Measurements from ENCODE around the gene RAD51B. TPM values are rescaled to one million over a fixed set of nuclear protein-coding genes. Genes with fewer than 3 reads are reported as not detected.

RAD51B gene
- total RNA-seq, 2 donors from 2014 or later, result 9.3 to 12.1 TPM

- H3K36me3 ChIP-seq, result no peaks in the 10 kb centered on the region
- H3K4me3 ChIP-seq, result no peak overlapping the region
- no peak for TF ChIP-seq CTCF (IDR thresholded peaks at IDR 0.05)
- H3K4me1 ChIP-seq (ENCODE audit: control insufficient read depth in 1 of 2, low read depth in 2 of 2), result peaks cover 7 to 25% of the 10 kb centered on the region in 2 donors
- DNase-seq (ENCODE audit: low spot score), result no peak
- H3K27ac ChIP-seq, result no peak overlapping the region
- no peak for ATAC-seq (ENCODE audit: insufficient number of reproducible peaks, low FRiP score, low read depth)
- no peaks in the 10 kb centered on the region for H3K9me3 ChIP-seq
- no peaks in the 10 kb centered on the region for H3K27me3 ChIP-seq (replicated peaks; ENCODE audit: insufficient read depth)
Observed at GRCh38 chr14:68602507-68602906, 782.9 kb downstream of the RAD51B start.

GRCh38 chr14:68603533-68604360 lies 784.2 kb downstream of the RAD51B start:
- peaks cover 3 to 20% of the 10 kb centered on the region in 2 donors for H3K4me1 ChIP-seq (ENCODE audit: control insufficient read depth in 1 of 2, low read depth in 2 of 2)
- no peaks in the 10 kb centered on the region for H3K36me3 ChIP-seq
- no peaks in the 10 kb centered on the region for H3K9me3 ChIP-seq
- ATAC-seq (ENCODE audit: insufficient number of reproducible peaks, low FRiP score, low read depth), result no peak
- no peaks in the 10 kb centered on the region for H3K27me3 ChIP-seq (replicated peaks; ENCODE audit: insufficient read depth)
- H3K27ac ChIP-seq, result no peak overlapping the region
- no peak for TF ChIP-seq CTCF (IDR thresholded peaks at IDR 0.05)
- no peak overlapping the region for H3K4me3 ChIP-seq
- no peak for DNase-seq (ENCODE audit: low spot score)

GRCh38 chr14:68604361-68604730 lies 784.8 kb downstream of the RAD51B start:
- Histone ChIP-seq H3K9me3 (no peaks in the 10 kb centered on the region), H3K27ac (no peak overlapping the region), H3K4me3 (no peak overlapping the region), H3K4me1 (ENCODE audit: control insufficient read depth in 1 of 2, low read depth in 2 of 2) (peaks cover 2 to 14% of the 10 kb centered on the region in 2 donors), H3K27me3 (replicated peaks; ENCODE audit: insufficient read depth) (no peaks in the 10 kb centered on the region), H3K36me3 (no peaks in the 10 kb centered on the region)
- TF ChIP-seq CTCF (IDR thresholded peaks at IDR 0.05), result no peak
- DNase-seq (ENCODE audit: low spot score) (no peak), ATAC-seq (ENCODE audit: insufficient number of reproducible peaks, low FRiP score, low read depth) (no peak)

- Histone ChIP-seq H3K4me1 (ENCODE audit: control insufficient read depth in 1 of 2, low read depth in 2 of 2) (peaks cover 0 to 11% of the 10 kb centered on the region in 2 donors), H3K27me3 (replicated peaks; ENCODE audit: insufficient read depth) (no peaks in the 10 kb centered on the region), H3K4me3 (no peak overlapping the region), H3K9me3 (no peaks in the 10 kb centered on the region), H3K27ac (no peak overlapping the region), H3K36me3 (no peaks in the 10 kb centered on the region)
- ATAC-seq (ENCODE audit: insufficient number of reproducible peaks, low FRiP score, low read depth) (no peak), DNase-seq (ENCODE audit: low spot score) (no peak)
- no peak for TF ChIP-seq CTCF (IDR thresholded peaks at IDR 0.05)
Observed at GRCh38 chr14:68604822-68605221, 785.2 kb downstream of the RAD51B start.

GRCh38 chr14:68606176-68606575 lies 786.6 kb downstream of the RAD51B start:
- Histone ChIP-seq H3K27ac (no peak overlapping the region), H3K27me3 (replicated peaks; ENCODE audit: insufficient read depth) (no peaks in the 10 kb centered on the region), H3K4me1 (ENCODE audit: control insufficient read depth in 1 of 2, low read depth in 2 of 2) (peaks cover 0 to 11% of the 10 kb centered on the region in 2 donors), H3K9me3 (no peaks in the 10 kb centered on the region), H3K4me3 (no peak overlapping the region), H3K36me3 (no peaks in the 10 kb centered on the region)
- no peak for TF ChIP-seq CTCF (IDR thresholded peaks at IDR 0.05)
- no peak for DNase-seq (ENCODE audit: low spot score)
- ATAC-seq (ENCODE audit: insufficient number of reproducible peaks, low FRiP score, low read depth), result no peak

Data from thoracic aorta (tissue), 2 donors.